ENCODE data around the gene ARFGEF2.
A peak's percentile ranks its signal among the peaks of the same experiment; 100 is the strongest.

Gene ARFGEF2

GRCh38 chr20:48897305-48898010 is 24.1 kb upstream of the ARFGEF2 start:
- DNase-seq = no peak
- intact Hi-C loops (cut with DNase I) = no loop called here

- no peak for DNase-seq
- intact Hi-C loops (cut with DNase I) = no loop called here
These were observed 23.3 kb upstream of the ARFGEF2 start for GRCh38 chr20:48898210-48898609.

- intact Hi-C loops (cut with DNase I) = no loop called here
- no peak for DNase-seq
These were observed 22.5 kb upstream of the ARFGEF2 start for GRCh38 chr20:48898896-48899530.

GRCh38 chr20:48899881-48900280 is 21.6 kb upstream of the ARFGEF2 start:
- intact Hi-C loops (cut with DNase I) = loop anchor here (10.0 kb wide), 1 partner anchor 75 kb away; the partner anchor contains the start of gene PREX1
- no peak for DNase-seq

- intact Hi-C loops (cut with DNase I) = loop anchor here (10.0 kb wide), 1 partner anchor 77 kb away; the partner anchor contains the start of gene PREX1
- DNase-seq = peak in 2 of 42 donors; percentile 18 to 23
These were observed 20.2 kb upstream of the ARFGEF2 start for GRCh38 chr20:48901326-48901725.

GRCh38 chr20:48903705-48904104 is 17.8 kb upstream of the ARFGEF2 start:
- DNase-seq = no peak
- intact Hi-C loops (cut with DNase I) = loop anchor here (2.0 to 10.0 kb wide), 2 partner anchors 79 to 247 kb away; partner anchors contain the start of gene PREX1

- peak in 41 of 42 donors; percentile 23 to 89 (median 72) for DNase-seq
- intact Hi-C loops (cut with DNase I) = loop anchor here (2.0 to 10.0 kb wide), 3 partner anchors 80 to 267 kb away; partner anchors contain the start of gene PREX1
These were observed 16.8 kb upstream of the ARFGEF2 start for GRCh38 chr20:48904566-48905296.

- intact Hi-C loops (cut with DNase I) = loop anchor here (2.0 to 10.0 kb wide), 3 partner anchors 80 to 268 kb away; partner anchors contain the start of gene PREX1
- DNase-seq = no peak
These were observed 16.2 kb upstream of the ARFGEF2 start for GRCh38 chr20:48905297-48905647.

- no peak for DNase-seq
- intact Hi-C loops (cut with DNase I) = loop anchor here (5.0 to 10.0 kb wide), 2 partner anchors 82 to 269 kb away; partner anchors contain the start of gene PREX1
These were observed 15.2 kb upstream of the ARFGEF2 start for GRCh38 chr20:48906221-48906877.

- intact Hi-C loops (cut with DNase I) = loop anchor here (5.0 to 10.0 kb wide), 2 partner anchors 84 to 271 kb away; partner anchors contain the start of gene PREX1
- no peak for DNase-seq
These were observed 12.7 kb upstream of the ARFGEF2 start for GRCh38 chr20:48908656-48909319.

GRCh38 chr20:48909910-48910309 is 11.6 kb upstream of the ARFGEF2 start:
- no peak for DNase-seq
- intact Hi-C loops (cut with DNase I) = loop anchor here (5.0 to 10.0 kb wide), 2 partner anchors 85 to 273 kb away; partner anchors contain the start of gene PREX1

GRCh38 chr20:48910347-48910781 is 11.1 kb upstream of the ARFGEF2 start:
- DNase-seq = no peak
- intact Hi-C loops (cut with DNase I) = no loop called here

GRCh38 chr20:48912065-48912464 is 9.4 kb upstream of the ARFGEF2 start:
- no peak for DNase-seq

GRCh38 chr20:48916699-48917098 is 4.8 kb upstream of the ARFGEF2 start:
- intact Hi-C loops (cut with DNase I) = no loop called here
- DNase-seq = no peak

More at GRCh38 chr20:48912065-48912464, 9.4 kb upstream of the ARFGEF2 start:
- intact Hi-C loops (cut with DNase I) = no loop called here

GRCh38 chr20:48919336-48919881 is 2.1 kb upstream of the ARFGEF2 start:
- no peak for DNase-seq
- intact Hi-C loops (cut with DNase I) = no loop called here

- intact Hi-C loops (cut with DNase I) = no loop called here
- no peak for DNase-seq
These were observed 1.5 kb upstream of the ARFGEF2 start for GRCh38 chr20:48919882-48920526.

GRCh38 chr20:48920527-48921167 is 864 bp upstream of the ARFGEF2 start:
- DNase-seq = no peak
- intact Hi-C loops (cut with DNase I) = no loop called here
